HEK293T (cell line): ENCODE results near the gene MEP1A.

Experiments
- CTCF ChIA-PET: fragments of 350-600 bp; formaldehyde crosslinking; extraction: SDS; loops from one replicate; lab custom pipeline; 2021; ENCODE audit warnings: antibody characterized with exemption, inconsistent platforms; lab: Yijun Ruan, JAX
- POLR2A ChIA-PET: fragments of 350-600 bp; formaldehyde crosslinking; extraction: SDS; loops from one replicate; lab custom pipeline; 2020; ENCODE audit warnings: antibody characterized with exemption, inconsistent platforms; lab: Yijun Ruan, JAX
- DNase-seq: peaks from one replicate; pipeline ENCODE4 v3.0.0; 2012; ENCODE audit warnings: mixed read lengths; ENCODE audit errors: extremely low spot score
- ARNT ChIP-seq: fragments of 450-650 bp; IDR thresholded peaks from 2 replicates; pipeline ENCODE4 v1.6.1; 2017; ENCODE audit warnings: mild to moderate bottlenecking
- BHLHE40 ChIP-seq: fragments of 450-650 bp; IDR thresholded peaks from 2 replicates; pipeline ENCODE4 v1.6.1; 2016; ENCODE audit warnings: mild to moderate bottlenecking, moderate library complexity, borderline replicate concordance
- CTBP1 ChIP-seq: fragments of 450-650 bp; IDR thresholded peaks from 2 replicates; pipeline ENCODE4 v1.6.1; 2016; ENCODE audit warnings: borderline replicate concordance
- ELF4 ChIP-seq: fragments of 450-650 bp; IDR thresholded peaks from 2 replicates; pipeline ENCODE4 v1.6.1; 2017; ENCODE audit warnings: antibody characterized with exemption
- FOXA1 ChIP-seq: fragments of 450-650 bp; IDR thresholded peaks from 2 replicates; pipeline ENCODE4 v1.6.1; 2016; ENCODE audit warnings: mild to moderate bottlenecking
- FOXK2 ChIP-seq: fragments of 450-650 bp; IDR thresholded peaks from 2 replicates; pipeline ENCODE4 v1.6.1; 2016; ENCODE audit warnings: mild to moderate bottlenecking
- FOXM1 ChIP-seq: fragments of 450-650 bp; IDR thresholded peaks from 2 replicates; pipeline ENCODE4 v1.6.1; 2017; ENCODE audit warnings: mild to moderate bottlenecking, borderline replicate concordance
- HDGF ChIP-seq: fragments of 450-650 bp; IDR thresholded peaks from 2 replicates; pipeline ENCODE4 v1.6.1; 2017; ENCODE audit warnings: antibody characterized with exemption, borderline replicate concordance
- L3MBTL2 ChIP-seq: fragments of 450-650 bp; conservative IDR thresholded peaks from 2 replicates; pipeline ENCODE4 v1.6.1; 2016; ENCODE audit warnings: mild to moderate bottlenecking
- LEF1 ChIP-seq: fragments of 450-650 bp; IDR thresholded peaks from 2 replicates; pipeline ENCODE4 v1.6.1; 2017; ENCODE audit warnings: mild to moderate bottlenecking, borderline replicate concordance
- NFRKB ChIP-seq: fragments of 450-650 bp; IDR thresholded peaks from 2 replicates; pipeline ENCODE4 v1.6.1; 2016; ENCODE audit warnings: mild to moderate bottlenecking, moderate library complexity
- PKNOX1 ChIP-seq: fragments of 450-650 bp; IDR thresholded peaks from 2 replicates; pipeline ENCODE4 v1.6.1; 2016
- SP1 ChIP-seq: fragments of 450-650 bp; IDR thresholded peaks from 2 replicates; pipeline ENCODE4 v1.6.1; 2017
- SUZ12 ChIP-seq: fragments of 450-650 bp; IDR thresholded peaks from 2 replicates; pipeline ENCODE4 v1.6.1; 2016; ENCODE audit warnings: mild to moderate bottlenecking
- TARDBP ChIP-seq: fragments of 450-650 bp; IDR thresholded peaks from 2 replicates; pipeline ENCODE4 v1.6.1; 2016
- ZNF384 ChIP-seq: fragments of 450-650 bp; IDR thresholded peaks from 2 replicates; pipeline ENCODE4 v1.6.1; 2016

MEP1A gene

GRCh38 chr6:46808806-46809205, 15.6 kb downstream of the MEP1A start:
- no peak for TF ChIP-seq FOXM1
- TF ChIP-seq TARDBP: no peak
- TF ChIP-seq FOXK2: no peak
- TF ChIP-seq ZNF384: no peak
- no peak for TF ChIP-seq BHLHE40
- no peak for TF ChIP-seq ELF4
- no peak for TF ChIP-seq LEF1
- no peak for TF ChIP-seq PKNOX1
- no peak for TF ChIP-seq CTBP1
- TF ChIP-seq SUZ12: no peak
- TF ChIP-seq L3MBTL2: no peak
- no peak for TF ChIP-seq SP1
- TF ChIP-seq FOXA1: no peak
- no peak for TF ChIP-seq NFRKB
- TF ChIP-seq ARNT: no peak
- TF ChIP-seq HDGF: no peak
- ChIA-PET POLR2A (no interaction called here), CTCF (no interaction called here)
- no peak for DNase-seq

- DNase-seq: no peak
- CTCF ChIA-PET: no interaction called here
- POLR2A ChIA-PET: no interaction called here
- TF ChIP-seq FOXK2 (no peak), ZNF384 (no peak), CTBP1 (no peak), SP1 (no peak), HDGF (no peak)
Measured at GRCh38 chr6:46815130-46815529, 21.9 kb downstream of the MEP1A start.

DNA sequence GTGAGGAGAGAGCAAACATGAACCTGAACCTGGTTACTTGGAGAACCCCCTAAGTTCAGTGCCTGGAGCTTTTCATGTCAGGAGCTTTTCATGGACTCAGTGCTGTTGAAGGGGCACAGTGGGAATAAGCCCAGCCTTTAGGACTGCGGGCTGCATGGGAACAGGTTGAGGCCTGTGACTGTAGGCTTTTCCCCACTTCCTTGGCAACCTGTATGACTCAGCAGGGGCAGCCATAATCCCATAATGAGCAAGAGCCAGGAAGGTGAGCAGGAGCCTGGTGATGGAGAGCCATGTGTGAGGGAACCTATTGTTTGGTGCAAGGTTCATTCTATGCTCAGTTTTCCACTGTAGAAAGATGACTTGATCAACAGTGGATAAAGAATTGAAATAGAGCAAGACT, 23.4 kb downstream of the MEP1A start:
- CTCF ChIA-PET: no interaction called here
- DNase-seq: no peak
- TF ChIP-seq TARDBP (no peak), FOXA1 (no peak), SUZ12 (no peak), ARNT (no peak), NFRKB (no peak), ZNF384 (no peak), ELF4 (no peak), L3MBTL2 (no peak), FOXK2 (no peak)
- POLR2A ChIA-PET: no interaction called here

- CTCF ChIA-PET: no interaction called here
- DNase-seq: no peak
- POLR2A ChIA-PET: no interaction called here
- TF ChIP-seq BHLHE40: no peak
- TF ChIP-seq SUZ12: no peak
- no peak for TF ChIP-seq CTBP1
- no peak for TF ChIP-seq ELF4
- no peak for TF ChIP-seq NFRKB
- no peak for TF ChIP-seq FOXA1
- no peak for TF ChIP-seq FOXM1
- no peak for TF ChIP-seq PKNOX1
- no peak for TF ChIP-seq ZNF384
- TF ChIP-seq TARDBP: no peak
- TF ChIP-seq FOXK2: no peak
- TF ChIP-seq SP1: no peak
- no peak for TF ChIP-seq HDGF
- no peak for TF ChIP-seq ARNT
- no peak for TF ChIP-seq LEF1
- no peak for TF ChIP-seq L3MBTL2
Measured at GRCh38 chr6:46819561-46819960, 26.4 kb downstream of the MEP1A start.

DNA sequence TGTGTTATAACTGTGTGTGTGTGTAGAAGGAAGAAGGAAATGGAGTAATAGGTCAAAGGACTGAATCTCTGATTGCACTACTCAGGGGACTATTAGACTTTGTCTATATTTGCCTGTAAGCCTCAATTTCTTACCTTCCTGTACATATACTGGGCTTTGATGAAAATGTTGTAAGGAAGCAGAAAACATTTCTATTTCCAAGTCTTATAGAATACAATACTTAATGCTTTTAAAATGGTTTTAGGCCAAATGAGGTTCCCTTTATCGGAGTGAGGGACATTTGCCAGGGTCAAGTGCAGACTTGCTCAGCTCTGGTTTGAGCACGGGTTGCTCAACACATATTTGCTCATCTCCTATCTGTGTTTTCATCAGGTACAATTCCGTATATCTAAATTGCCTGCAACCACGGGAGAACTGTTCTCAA, 28.3 kb downstream of the MEP1A start:
- DNase-seq: no peak
- ChIA-PET CTCF (no interaction called here), POLR2A (no interaction called here)
- TF ChIP-seq ZNF384: no peak
- TF ChIP-seq HDGF: no peak
- TF ChIP-seq NFRKB: no peak
- TF ChIP-seq SP1: no peak
- TF ChIP-seq TARDBP: no peak
- no peak for TF ChIP-seq FOXA1
- no peak for TF ChIP-seq ARNT
- no peak for TF ChIP-seq ELF4
- no peak for TF ChIP-seq L3MBTL2
- no peak for TF ChIP-seq SUZ12
- no peak for TF ChIP-seq FOXK2
- TF ChIP-seq PKNOX1: no peak
- TF ChIP-seq CTBP1: no peak
- no peak for TF ChIP-seq LEF1
- TF ChIP-seq BHLHE40: no peak
- no peak for TF ChIP-seq FOXM1

- ChIA-PET CTCF (no interaction called here), POLR2A (no interaction called here)
- no peak for DNase-seq
Measured at GRCh38 chr6:46828939-46829338, 35.8 kb downstream of the MEP1A start.

More at GRCh38 chr6:46828939-46829338, 35.8 kb downstream of the MEP1A start:
- no peak for TF ChIP-seq PKNOX1
- TF ChIP-seq ARNT: no peak
- no peak for TF ChIP-seq FOXK2
- no peak for TF ChIP-seq HDGF
- TF ChIP-seq LEF1: no peak
- TF ChIP-seq ZNF384: no peak
- TF ChIP-seq SP1: no peak
